ENCODE measurements around the gene IGFL4. TPM values are rescaled to one million over a fixed set of nuclear protein-coding genes. Genes with fewer than 3 reads are reported as not detected.

Gene IGFL4
- polyA plus RNA-seq, 3 donors, result not detected

DNA sequence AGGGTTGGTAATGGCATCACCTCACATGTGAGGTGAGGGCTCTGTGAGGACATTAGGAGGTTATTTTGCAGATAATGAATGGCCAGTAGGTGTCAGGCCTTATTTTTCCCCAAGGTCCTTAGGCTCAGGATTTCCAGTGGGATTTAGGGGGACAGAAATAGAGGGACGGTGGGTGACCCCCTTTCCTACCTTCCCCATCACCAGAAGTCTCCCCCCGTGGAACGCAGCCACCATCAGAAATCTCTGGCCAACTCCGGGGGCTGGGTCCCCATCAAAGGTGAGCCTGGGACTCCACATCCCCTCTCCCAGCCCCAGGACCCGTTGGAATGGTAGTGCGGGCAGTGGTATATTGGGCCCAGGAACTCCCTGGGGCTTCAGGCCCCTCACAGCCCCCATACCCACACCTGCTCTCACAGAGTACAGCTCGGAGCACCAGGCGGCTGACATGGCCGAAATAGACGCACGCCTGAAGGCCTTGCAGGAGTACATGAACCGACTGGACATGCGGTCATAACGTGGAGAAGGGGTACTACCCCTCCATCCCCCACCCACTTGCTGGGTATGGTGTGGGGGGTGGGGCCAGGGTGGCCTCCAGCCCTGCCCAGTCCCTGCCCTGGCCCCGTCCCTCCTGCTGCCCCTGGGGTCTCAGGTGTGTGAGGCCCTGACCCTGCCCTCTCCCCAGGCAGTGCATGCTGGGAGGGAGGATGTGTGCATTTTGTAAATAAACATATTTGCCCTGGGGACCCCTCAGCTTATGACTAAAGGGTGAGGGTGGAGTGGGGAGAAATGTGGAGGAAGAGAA lies 22.7 kb downstream of the IGFL4 start:
- no peak overlapping the region for H3K27ac Mint-ChIP-seq
- Histone ChIP-seq H3K27me3 (ENCODE audit: control insufficient read depth in 2 of 2, insufficient read depth in 2 of 2, low read length in 2 of 2) (peaks cover 19 to 52% of the 10 kb centered on the region in 2 donors), H4K20me1 (ENCODE audit: insufficient read depth, low read length) (peaks cover 24% of the 10 kb centered on the region), H3K9me3 (replicated peaks in 1 of 2; ENCODE audit: control insufficient read depth in 1 of 2, insufficient read depth in 1 of 2, low read length in 2 of 2) (peaks cover 0 to 6% of the 10 kb centered on the region in 2 donors), H3K4me3 (replicated peaks in 1 of 3; ENCODE audit: low read depth in 2 of 3, low read length in 3 of 3) (no peak overlapping the region), H2AFZ (ENCODE audit: insufficient read depth, low read depth, low read length, poor library complexity, severe bottlenecking) (no peak overlapping the region), H3K9ac (ENCODE audit: insufficient read depth, low read length, poor library complexity, severe bottlenecking) (no peak overlapping the region), H3K4me2 (replicated peaks; ENCODE audit: extremely low read depth, low read length, poor library complexity, severe bottlenecking) (no peak overlapping the region), H3K36me3 (replicated peaks in 1 of 2; ENCODE audit: control insufficient read depth in 1 of 2, insufficient read depth in 2 of 2, low read length in 2 of 2) (no peaks in the 10 kb centered on the region), H3K27ac (ENCODE audit: low read depth in 1 of 2, low read length in 2 of 2) (no peak overlapping the region), H3K79me2 (ENCODE audit: insufficient read depth, low read length) (no peaks in the 10 kb centered on the region), H3K4me1 (ENCODE audit: control insufficient read depth in 1 of 2, insufficient read depth in 2 of 2, low read length in 2 of 2) (peaks cover 27 to 41% of the 10 kb centered on the region in 2 donors)
- DNase-seq, result no peak
- peaks cover 28% of the 10 kb centered on the region for H3K4me1 Mint-ChIP-seq
- H3K27me3 Mint-ChIP-seq (ENCODE audit: low read depth in 3 of 3), result peaks cover 42 to 68% (median 49%) of the 10 kb centered on the region in 3 donors
- peaks cover 16 to 29% of the 10 kb centered on the region in 2 donors for H3K36me3 Mint-ChIP-seq
- intact Hi-C loops (cut with micrococcal nuclease), result loop anchor here in 1 of 2 donors (10.0 kb wide), 1 partner anchor 177 kb away; no protein-coding TSS in a partner anchor
- H3K4me3 Mint-ChIP-seq, result no peak overlapping the region
- WGBS (ENCODE audit: insufficient coverage), result no CpG with 5 or more reads among the region's 15 CpGs
- H3K9me3 Mint-ChIP-seq, result peaks cover 0 to 13% (median 9%) of the 10 kb centered on the region in 7 donors
- TF ChIP-seq, protein P1, sequence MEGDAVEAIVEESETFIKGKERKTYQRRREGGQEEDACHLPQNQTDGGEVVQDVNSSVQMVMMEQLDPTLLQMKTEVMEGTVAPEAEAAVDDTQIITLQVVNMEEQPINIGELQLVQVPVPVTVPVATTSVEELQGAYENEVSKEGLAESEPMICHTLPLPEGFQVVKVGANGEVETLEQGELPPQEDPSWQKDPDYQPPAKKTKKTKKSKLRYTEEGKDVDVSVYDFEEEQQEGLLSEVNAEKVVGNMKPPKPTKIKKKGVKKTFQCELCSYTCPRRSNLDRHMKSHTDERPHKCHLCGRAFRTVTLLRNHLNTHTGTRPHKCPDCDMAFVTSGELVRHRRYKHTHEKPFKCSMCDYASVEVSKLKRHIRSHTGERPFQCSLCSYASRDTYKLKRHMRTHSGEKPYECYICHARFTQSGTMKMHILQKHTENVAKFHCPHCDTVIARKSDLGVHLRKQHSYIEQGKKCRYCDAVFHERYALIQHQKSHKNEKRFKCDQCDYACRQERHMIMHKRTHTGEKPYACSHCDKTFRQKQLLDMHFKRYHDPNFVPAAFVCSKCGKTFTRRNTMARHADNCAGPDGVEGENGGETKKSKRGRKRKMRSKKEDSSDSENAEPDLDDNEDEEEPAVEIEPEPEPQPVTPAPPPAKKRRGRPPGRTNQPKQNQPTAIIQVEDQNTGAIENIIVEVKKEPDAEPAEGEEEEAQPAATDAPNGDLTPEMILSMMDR (IDR thresholded peaks at IDR 0.05), result no peak

DNA sequence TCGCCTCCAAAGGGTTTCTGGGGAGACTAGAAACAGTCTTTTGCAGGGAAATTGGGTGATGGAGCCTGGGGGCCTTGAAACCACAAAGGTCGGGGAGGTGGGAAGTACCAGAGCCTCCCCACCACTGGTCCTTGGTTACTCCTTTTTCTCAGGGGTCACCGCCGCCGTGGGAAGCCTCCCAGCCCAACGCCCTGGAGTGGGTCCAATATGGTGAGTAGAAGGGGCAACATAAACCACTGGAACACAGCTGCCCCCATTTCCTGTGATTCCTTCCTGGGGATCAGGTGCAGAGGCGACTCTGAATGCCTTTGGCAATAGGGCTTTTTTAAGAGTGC lies 23.7 kb downstream of the IGFL4 start:
- no peak overlapping the region for H3K4me2 ChIP-seq (replicated peaks; ENCODE audit: extremely low read depth, low read length, poor library complexity, severe bottlenecking)
- no peaks in the 10 kb centered on the region for H3K36me3 ChIP-seq (replicated peaks in 1 of 2; ENCODE audit: control insufficient read depth in 1 of 2, insufficient read depth in 2 of 2, low read length in 2 of 2)
- Mint-ChIP-seq H3K9me3 (peaks cover 0 to 13% (median 9%) of the 10 kb centered on the region in 7 donors), H3K27me3 (ENCODE audit: low read depth in 3 of 3) (peaks cover 39 to 65% (median 41%) of the 10 kb centered on the region in 3 donors), H3K4me1 (peaks cover 21% of the 10 kb centered on the region), H3K36me3 (peaks cover 19 to 35% of the 10 kb centered on the region in 2 donors), H3K27ac (no peak overlapping the region), H3K4me3 (peak overlapping the region; percentile 92 to 98)
- TF ChIP-seq, protein P1 (IDR thresholded peaks at IDR 0.05), result peak; percentile 65
- intact Hi-C loops (cut with micrococcal nuclease), result loop anchor here in 1 of 2 donors (10.0 kb wide), 1 partner anchor 178 kb away; no protein-coding TSS in a partner anchor
- H2AFZ ChIP-seq (ENCODE audit: insufficient read depth, low read depth, low read length, poor library complexity, severe bottlenecking), result no peak overlapping the region
- H3K79me2 ChIP-seq (ENCODE audit: insufficient read depth, low read length), result no peaks in the 10 kb centered on the region
- peaks cover 0 to 6% of the 10 kb centered on the region in 2 donors for H3K9me3 ChIP-seq (replicated peaks in 1 of 2; ENCODE audit: control insufficient read depth in 1 of 2, insufficient read depth in 1 of 2, low read length in 2 of 2)
- H3K27me3 ChIP-seq (ENCODE audit: control insufficient read depth in 2 of 2, insufficient read depth in 2 of 2, low read length in 2 of 2), result peaks cover 16 to 42% of the 10 kb centered on the region in 2 donors
- H4K20me1 ChIP-seq (ENCODE audit: insufficient read depth, low read length), result peaks cover 24% of the 10 kb centered on the region
- H3K27ac ChIP-seq (ENCODE audit: low read depth in 1 of 2, low read length in 2 of 2), result no peak overlapping the region
- no peak for DNase-seq
- H3K9ac ChIP-seq (ENCODE audit: insufficient read depth, low read length, poor library complexity, severe bottlenecking), result no peak overlapping the region
- H3K4me1 ChIP-seq (ENCODE audit: control insufficient read depth in 1 of 2, insufficient read depth in 2 of 2, low read length in 2 of 2), result peaks cover 18 to 31% of the 10 kb centered on the region in 2 donors
- 0% methylated on average over 1 of the region's 7 CpGs for WGBS (ENCODE audit: insufficient coverage)
- no peak overlapping the region for H3K4me3 ChIP-seq (replicated peaks in 1 of 3; ENCODE audit: low read depth in 2 of 3, low read length in 3 of 3)
